ENCODE data around the gene EFR3B.

GRCh38 chr2:25044990-25045389, 3.1 kb downstream of the EFR3B start:
- TF ChIP-seq REST (tag by site-specific recombination; IDR thresholded peaks at IDR 0.05): no peak
- no peak for TF ChIP-seq SALL2 (tag by site-specific recombination; IDR thresholded peaks at IDR 0.05; ENCODE audit: borderline replicate concordance)
- no peak for TF ChIP-seq ZNF596 (tag by site-specific recombination; IDR thresholded peaks at IDR 0.05)
- TF ChIP-seq ZNF37A (tag by site-specific recombination; IDR thresholded peaks at IDR 0.05): no peak
- TF ChIP-seq CTCF (tag by site-specific recombination; IDR thresholded peaks at IDR 0.05): no peak
- TF ChIP-seq PATZ1 (tag by site-specific recombination; IDR thresholded peaks at IDR 0.05): no peak
